Skin epidermis (tissue), 12 donors: Measurements from ENCODE around the gene USP37.

ENCODE experiments used
- H3K27ac ChIP-seq, 21 experiments: fragments of 200-600 bp; sonication (generic) in 11 of 21; one replicate each; pipeline ENCODE4 v1.5.0; 2020; ENCODE audit warnings: mild to moderate bottlenecking in 3 of 21, inconsistent platforms in 2 of 21, moderate library complexity in 2 of 21
- H3K4me3 ChIP-seq, 7 experiments: fragments of 200-600 bp; sonication (generic) in 2 of 7; one replicate each; pipeline ENCODE4 v1.5.0; 2020; ENCODE audit warnings: inconsistent platforms in 2 of 7, mild to moderate bottlenecking in 2 of 7, moderate library complexity in 1 of 7

USP37 gene

DNA sequence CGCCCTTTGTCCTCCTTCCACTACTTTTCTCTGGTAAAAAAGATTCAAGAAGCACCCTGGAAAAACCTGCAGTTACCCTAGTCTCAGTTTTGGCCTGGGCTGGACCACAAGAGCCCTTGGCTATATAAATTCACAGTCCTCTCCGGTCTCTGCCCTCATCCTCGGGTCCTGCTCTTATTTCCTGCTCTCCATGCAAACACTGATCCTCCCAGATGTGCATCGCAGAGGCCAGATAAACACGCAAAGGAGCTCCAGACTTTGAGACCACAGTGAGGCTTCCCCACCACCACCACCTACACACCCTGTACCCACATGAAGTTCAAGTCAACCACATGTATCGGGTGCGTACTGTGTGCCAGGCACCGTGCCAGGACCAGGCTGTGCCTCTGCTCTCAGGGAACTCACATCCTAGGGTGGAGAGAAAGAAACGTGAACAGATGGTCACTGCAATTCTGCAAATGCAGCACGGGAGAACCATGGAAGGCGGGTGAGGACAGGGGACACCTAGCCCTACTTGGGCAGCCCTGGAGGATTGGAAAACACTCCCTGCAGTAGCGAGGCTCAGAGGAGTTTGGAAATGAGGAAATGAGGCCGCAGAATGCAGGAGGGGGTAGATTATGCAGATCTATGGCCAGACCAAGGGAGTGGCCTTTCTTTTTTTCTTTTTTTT, 161.1 kb downstream of the USP37 start:
- peak overlapping the region; percentile 20 to 42 (median 30) for H3K4me3 ChIP-seq
- peak overlapping the region; percentile 20 to 95 (median 84) for H3K27ac ChIP-seq

DNA sequence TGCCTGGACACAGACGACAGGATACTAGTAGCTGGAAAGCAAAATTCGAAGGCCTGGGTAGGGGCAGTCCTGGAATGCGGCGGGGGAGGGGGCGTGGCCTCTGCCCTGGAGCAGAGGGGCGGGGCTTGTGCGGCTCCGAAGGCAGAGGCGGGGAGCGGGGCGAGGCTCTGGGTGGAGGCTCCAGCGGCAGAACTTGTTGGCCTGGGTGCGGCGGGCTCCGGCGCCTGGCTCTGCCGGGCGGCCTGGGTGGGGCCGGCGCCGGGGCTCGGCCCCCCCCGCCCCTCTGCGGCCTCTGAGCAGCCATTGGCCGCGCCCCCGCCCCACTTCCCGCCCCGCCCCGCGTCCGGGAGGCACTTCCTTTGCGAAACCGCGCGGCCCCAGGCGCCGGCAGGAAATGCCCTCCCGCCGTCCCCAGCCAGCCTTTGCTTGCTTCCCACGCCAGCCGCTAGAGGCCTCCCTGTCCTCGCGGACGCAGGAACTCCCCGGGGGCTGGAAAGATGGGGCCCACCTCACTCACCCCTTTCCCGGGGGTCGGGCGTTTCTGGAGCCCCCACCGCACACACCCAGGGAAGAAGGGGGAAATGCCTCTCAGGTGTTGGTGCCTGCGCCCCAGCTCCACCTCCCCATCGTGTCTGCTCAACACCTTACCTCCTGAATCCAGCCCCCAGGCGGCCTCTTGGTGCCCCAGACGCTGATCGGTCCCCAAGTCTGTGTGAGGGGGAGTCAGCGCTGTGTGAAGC, 161.8 kb downstream of the USP37 start:
- Histone ChIP-seq H3K27ac (peak overlapping the region; percentile 20 to 95 (median 84)), H3K4me3 (peak overlapping the region; percentile 20 to 42 (median 30))

DNA sequence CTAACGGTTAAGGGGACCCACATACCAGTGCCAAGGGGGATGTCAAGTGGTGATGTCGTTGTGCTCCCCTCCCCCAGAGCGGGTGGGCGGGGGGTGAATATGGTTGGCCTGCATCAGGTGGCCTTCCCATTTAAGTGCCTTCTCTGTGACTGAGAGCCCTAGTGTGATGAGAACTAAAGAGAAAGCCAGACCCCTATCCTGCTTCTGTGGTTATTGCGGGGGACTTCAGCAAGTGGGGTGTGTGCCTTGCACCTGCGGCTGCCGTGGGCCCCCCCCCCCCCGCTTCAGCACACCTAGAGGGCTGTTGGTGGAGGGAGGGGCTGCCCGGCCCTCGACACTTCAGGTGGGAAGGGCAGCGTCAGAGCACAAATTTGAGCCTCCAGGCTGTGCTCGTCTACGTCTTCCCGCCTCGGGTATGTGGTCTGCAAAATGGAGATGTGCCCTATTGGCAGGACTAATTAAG, 162.4 kb downstream of the USP37 start:
- Histone ChIP-seq H3K27ac (peak overlapping the region in 20 of 21 experiments; percentile 53 to 95 (median 81)), H3K4me3 (peak overlapping the region in 6 of 7 experiments; percentile 17 to 30 (median 27))

DNA sequence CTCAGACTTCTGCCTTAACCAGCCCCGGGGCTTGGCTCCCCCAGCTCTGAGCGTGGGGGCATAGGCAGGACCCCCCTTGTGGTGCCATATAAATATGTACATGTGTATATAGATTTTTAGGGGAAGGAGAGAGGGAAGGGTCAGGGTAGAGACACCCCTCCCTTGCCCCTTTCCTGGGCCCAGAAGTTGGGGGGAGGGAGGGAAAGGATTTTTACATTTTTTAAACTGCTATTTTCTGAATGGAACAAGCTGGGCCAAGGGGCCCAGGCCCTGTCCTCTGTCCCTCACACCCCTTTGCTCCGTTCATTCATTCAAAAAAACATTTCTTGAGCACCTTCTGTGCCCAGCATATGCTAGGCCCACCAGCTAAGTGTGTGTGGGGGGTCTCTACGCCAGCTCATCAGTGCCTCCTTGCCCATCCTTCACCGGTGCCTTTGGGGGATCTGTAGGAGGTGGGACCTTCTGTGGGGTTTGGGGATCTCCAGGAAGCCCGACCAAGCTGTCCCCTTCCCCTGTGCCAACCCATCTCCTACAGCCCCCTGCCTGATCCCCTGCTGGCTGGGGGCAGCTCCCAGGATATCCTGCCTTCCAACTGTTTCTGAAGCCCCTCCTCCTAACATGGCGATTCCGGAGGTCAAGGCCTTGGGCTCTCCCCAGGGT, 162.9 kb downstream of the USP37 start:
- peak overlapping the region in 2 of 7 experiments; percentile 18 to 24 for H3K4me3 ChIP-seq
- peak overlapping the region in 19 of 21 experiments; percentile 53 to 95 (median 82) for H3K27ac ChIP-seq

DNA sequence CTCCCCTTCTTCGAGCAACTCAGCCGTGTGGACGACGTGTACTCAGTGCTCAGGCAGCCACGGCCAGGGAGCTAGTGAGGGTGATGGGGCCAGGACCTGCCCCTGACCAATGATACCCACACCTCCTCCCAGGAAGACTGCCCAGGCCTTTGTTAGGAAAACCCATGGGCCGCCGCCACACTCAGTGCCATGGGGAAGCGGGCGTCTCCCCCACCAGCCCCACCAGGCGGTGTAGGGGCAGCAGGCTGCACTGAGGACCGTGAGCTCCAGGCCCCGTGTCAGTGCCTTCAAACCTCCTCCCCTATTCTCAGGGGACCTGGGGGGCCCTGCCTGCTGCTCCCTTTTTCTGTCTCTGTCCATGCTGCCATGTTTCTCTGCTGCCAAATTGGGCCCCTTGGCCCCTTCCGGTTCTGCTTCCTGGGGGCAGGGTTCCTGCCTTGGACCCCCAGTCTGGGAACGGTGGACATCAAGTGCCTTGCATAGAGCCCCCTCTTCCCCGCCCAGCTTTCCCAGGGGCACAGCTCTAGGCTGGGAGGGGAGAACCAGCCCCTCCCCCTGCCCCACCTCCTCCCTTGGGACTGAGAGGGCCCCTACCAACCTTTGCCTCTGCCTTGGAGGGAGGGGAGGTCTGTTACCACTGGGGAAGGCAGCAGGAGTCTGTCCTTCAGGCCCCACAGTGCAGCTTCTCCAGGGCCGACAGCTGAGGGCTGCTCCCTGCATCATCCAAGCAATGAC, 163.6 kb downstream of the USP37 start:
- peak overlapping the region in 13 of 21 experiments; percentile 20 to 95 (median 85) for H3K27ac ChIP-seq

DNA sequence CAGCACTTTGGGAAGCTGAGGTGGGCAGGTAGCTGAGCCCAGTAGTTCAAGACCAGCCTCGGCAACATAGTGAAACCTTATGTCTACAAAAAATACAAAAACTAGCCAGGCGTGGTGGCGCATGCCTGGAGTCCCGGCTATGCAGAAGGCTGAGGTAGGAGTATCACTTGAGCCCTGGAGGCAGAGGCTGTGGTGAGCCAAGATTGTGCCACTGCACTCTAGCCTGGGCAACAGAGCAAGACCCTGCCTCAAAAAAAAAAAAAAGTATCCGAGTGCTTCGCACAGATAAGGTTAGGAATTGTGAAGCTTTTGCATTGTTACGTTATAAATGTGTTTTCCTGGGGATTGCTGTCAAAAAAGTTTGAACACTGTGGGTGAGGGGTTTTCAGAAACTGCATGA, 164.3 kb downstream of the USP37 start:
- Histone ChIP-seq H3K27ac (peak overlapping the region in 3 of 21 experiments; percentile 6 to 91 (median 25)), H3K4me3 (no peak overlapping the region)

More for the DNA sequence above, 163.6 kb downstream of the USP37 start:
- H3K4me3 ChIP-seq: no peak overlapping the region

DNA sequence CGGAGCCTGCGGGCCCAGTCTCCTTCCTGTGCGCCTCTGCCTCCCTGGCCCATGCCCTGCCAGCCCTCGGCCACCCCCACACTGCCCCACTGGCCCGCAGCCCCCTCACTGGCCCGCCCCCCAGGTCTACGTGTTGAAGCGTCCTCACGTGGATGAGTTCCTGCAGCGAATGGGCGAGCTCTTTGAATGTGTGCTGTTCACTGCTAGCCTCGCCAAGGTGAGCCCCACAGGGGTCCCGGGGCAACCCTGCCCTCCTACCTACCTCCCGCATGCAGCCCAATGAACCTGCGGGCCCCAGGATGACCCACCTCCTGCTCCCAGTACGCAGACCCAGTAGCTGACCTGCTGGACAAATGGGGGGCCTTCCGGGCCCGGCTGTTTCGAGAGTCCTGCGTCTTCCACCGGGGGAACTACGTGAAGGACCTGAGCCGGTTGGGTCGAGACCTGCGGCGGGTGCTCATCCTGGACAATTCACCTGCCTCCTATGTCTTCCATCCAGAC, 165.2 kb downstream of the USP37 start:
- peak overlapping the region in 5 of 21 experiments; percentile 64 to 99 (median 98) for H3K27ac ChIP-seq
- no peak overlapping the region for H3K4me3 ChIP-seq

DNA sequence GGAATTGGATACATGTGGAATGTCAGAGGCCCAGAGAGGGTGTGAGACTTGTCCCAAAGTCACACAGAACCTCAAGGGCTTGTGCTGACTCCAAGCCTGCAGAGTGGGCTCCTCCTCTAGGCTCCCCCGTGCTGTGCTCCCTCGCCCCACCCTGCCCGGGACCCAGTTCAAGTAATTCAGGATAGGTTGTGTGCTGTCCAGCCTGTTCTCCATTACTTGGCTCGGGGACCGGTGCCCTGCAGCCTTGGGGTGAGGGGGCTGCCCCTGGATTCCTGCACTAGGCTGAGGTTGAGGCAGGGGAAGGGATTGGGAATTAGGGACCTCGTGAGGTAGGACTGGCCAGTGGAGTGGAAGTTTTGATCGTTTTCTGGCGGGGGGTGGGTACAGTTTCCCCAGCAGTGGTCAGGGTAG, 165.7 kb downstream of the USP37 start:
- no peak overlapping the region for H3K4me3 ChIP-seq
- H3K27ac ChIP-seq: peak overlapping the region in 5 of 21 experiments; percentile 64 to 99 (median 98)

DNA sequence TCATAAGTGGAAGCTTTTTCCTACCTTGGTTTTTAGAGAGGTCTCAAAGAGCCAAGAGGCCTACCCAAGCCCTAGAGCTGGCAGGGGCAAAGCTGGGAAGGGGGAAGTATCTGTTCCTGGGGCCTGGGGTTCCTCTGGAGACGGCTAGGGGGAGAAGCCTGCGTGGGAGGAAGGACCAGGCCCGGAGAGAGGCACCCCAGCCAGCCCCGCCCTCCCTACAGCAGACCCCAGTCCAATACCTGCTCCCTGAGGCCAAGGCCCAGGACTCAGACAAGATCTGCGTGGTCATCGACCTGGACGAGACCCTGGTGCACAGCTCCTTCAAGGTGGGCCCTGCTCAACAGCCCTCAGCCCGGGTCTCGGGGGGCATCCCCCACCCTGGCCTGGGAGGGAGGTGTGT, 166.3 kb downstream of the USP37 start:
- H3K4me3 ChIP-seq: peak overlapping the region in 4 of 7 experiments; percentile 73 to 99 (median 90)
- peak overlapping the region in 17 of 21 experiments; percentile 95 to 100 (median 99) for H3K27ac ChIP-seq

DNA sequence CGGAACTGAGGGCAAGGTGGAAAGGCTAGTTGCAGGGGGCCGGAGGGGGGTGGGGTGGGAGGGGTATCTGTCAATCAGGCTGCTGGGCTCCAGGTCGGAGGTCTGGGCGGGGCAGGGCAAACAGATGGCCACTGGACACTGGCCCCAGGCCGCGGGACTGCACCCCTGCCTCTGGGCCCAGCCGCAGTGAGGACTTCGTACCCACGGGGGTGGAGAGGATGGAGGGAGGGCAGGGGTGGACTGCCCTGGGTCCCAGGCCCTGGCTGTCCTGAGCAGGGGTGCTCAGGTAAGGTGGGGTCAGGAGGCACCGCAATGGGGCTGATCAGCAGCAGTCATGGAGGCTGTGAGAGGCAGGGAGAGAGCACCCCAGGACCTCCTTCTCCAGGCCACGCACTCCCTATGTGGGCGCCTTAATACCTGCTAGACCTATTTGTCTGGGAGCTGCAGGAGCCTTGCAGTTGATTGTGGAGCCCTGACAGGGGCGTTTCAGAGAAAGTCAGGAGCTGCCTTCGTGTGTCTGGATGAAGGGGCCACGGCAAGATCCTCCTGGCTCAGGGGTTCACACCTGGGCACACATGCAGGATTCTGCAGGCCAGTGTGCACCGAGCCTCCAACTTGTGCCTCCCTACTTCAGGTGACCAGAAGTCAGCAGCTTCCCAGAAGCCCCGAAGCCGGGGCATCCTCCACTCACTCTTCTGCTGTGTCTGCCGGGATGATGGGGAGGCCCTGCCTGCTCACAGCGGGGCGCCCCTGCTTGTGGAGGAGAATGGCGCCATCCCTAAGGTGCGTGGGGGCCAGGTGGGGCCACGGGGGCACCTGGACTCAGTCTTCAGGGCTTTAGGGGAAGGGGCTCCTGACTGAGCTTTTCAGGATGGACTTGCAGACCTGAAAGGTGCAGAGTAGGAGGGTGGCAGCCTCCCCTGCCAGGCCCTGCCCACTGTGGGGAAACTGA, 166.9 kb downstream of the USP37 start:
- peak overlapping the region; percentile 69 to 100 (median 99) for H3K27ac ChIP-seq
- H3K4me3 ChIP-seq: peak overlapping the region; percentile 73 to 99 (median 89)
